HepG2 (cell line): ENCODE data around the gene IL1RAPL1. TPM values are rescaled to one million over a fixed set of nuclear protein-coding genes. Genes with fewer than 3 reads are reported as not detected.

Experiments used
- ATAC-seq: fragments of 200-7000 bp; cut with Tn5 transposase; 3 replicates; pipeline ENCODE4 v1.9.1; 2020; ENCODE audit warnings: mild to moderate bottlenecking, moderate library complexity
- BruUV-seq: library from RNA; stranded (reverse); fragments of 400-500 nt; replicated peaks from 2 replicates; lab custom pipeline; 2021; lab: Mats Ljungman, UMichigan
- CTCF ChIA-PET: fragments of 300-600 bp; formaldehyde crosslinking; extraction: SDS; loops from one replicate; lab custom pipeline; 2021; ENCODE audit warnings: low total read pairs, inconsistent platforms, low intra/inter-chr PET ratio; lab: Yijun Ruan, JAX
- POLR2A ChIA-PET: fragments of 350-600 bp; sonication (Branson Sonifier 250); formaldehyde crosslinking; loops from one replicate; lab custom pipeline; 2020; ENCODE audit warnings: antibody characterized with exemption, inconsistent platforms; lab: Yijun Ruan, JAX
- DNase-seq: peaks from one replicate; pipeline ENCODE4 v3.0.0-alpha.2; 2015; ENCODE audit warnings: low spot score
- FAIRE-seq: peaks from 3 replicates; lab custom pipeline; 2011; peaks lifted over from hg19 to GRCh38; lab: Jason Lieb, UNC
- H2AFZ ChIP-seq: one replicate; pipeline ENCODE4 v1.6.1; 2011; ENCODE audit warnings: low read length, inconsistent platforms
- H3K27ac ChIP-seq: fragments of 300-600 bp; 3 replicates; pipeline ENCODE4 v1.8.0; 2011; ENCODE audit warnings: mixed run types, mild to moderate bottlenecking, mixed read lengths, low read length, inconsistent platforms; ENCODE audit not compliant: insufficient read depth; ENCODE audit errors: extremely low read length
- H3K27me3 ChIP-seq, 2 experiments: fragments of 200-600 bp in 1 of 2; 2 replicates in 1 of 2; 3 replicates in 1 of 2; pipeline versions ENCODE4 v1.6.0 to v1.8.0; 2011; ENCODE audit warnings: low read length in 2 of 2, mild to moderate bottlenecking in 2 of 2, moderate library complexity in 2 of 2, inconsistent platforms in 1 of 2; ENCODE audit not compliant: insufficient read depth in 2 of 2, control insufficient read depth in 1 of 2
- H3K36me3 ChIP-seq, 2 experiments: fragments of 200-600 bp in 1 of 2; replicated peaks in 1 of 2; 2 replicates in 1 of 2; 3 replicates in 1 of 2; pipeline versions ENCODE4 v1.5.1 to v1.8.0; 2011; ENCODE audit warnings: low read length in 2 of 2, inconsistent platforms in 1 of 2; ENCODE audit not compliant: insufficient read depth in 2 of 2, control insufficient read depth in 1 of 2
- H3K4me1 ChIP-seq: 2 replicates; pipeline ENCODE4 v1.5.1; 2012; ENCODE audit warnings: low read length, inconsistent platforms; ENCODE audit not compliant: insufficient read depth
- H3K4me2 ChIP-seq: 2 replicates; pipeline ENCODE4 v1.6.0; 2011; ENCODE audit warnings: low read depth, low read length, inconsistent platforms
- H3K4me3 ChIP-seq, 3 experiments: fragments of 200-600 bp in 1 of 3; sonication (generic), shearing (Covaris generic) in 1 of 3; replicated peaks in 1 of 3; 2 replicates each; pipeline ENCODE4 v1.5.1; 2011 to 2016; ENCODE audit warnings: low read length in 3 of 3, inconsistent platforms in 2 of 3, low read depth in 2 of 3, mild to moderate bottlenecking in 2 of 3, control low read depth in 1 of 3, mixed read lengths in 1 of 3; ENCODE audit not compliant: insufficient read depth in 1 of 3
- H3K79me2 ChIP-seq: one replicate; pipeline ENCODE4 v1.6.1; 2011; ENCODE audit warnings: low read length, inconsistent platforms; ENCODE audit not compliant: insufficient read depth
- H3K9ac ChIP-seq: 2 replicates; pipeline ENCODE4 v1.6.0; 2011; ENCODE audit warnings: mild to moderate bottlenecking, low read depth, low read length, inconsistent platforms; ENCODE audit not compliant: insufficient read depth
- H3K9me3 ChIP-seq: 2 replicates; pipeline ENCODE4 v1.5.1; 2012; ENCODE audit warnings: mild to moderate bottlenecking, low read length
- H4K20me1 ChIP-seq: 2 replicates; pipeline ENCODE4 v1.6.0; 2011; ENCODE audit warnings: inconsistent platforms, mild to moderate bottlenecking, low read length, moderate library complexity; ENCODE audit not compliant: insufficient read depth
- ZBTB42 ChIP-seq: sonication (generic); formaldehyde crosslinking; IDR thresholded peaks from 2 replicates; pipeline ENCODE4 v1.5.0; 2020; ENCODE audit warnings: mild to moderate bottlenecking, missing genetic modification reagents
- WGBS: methylation state at CpG from one replicate; pipeline ENCODE4 v1.1.6; 2017; ENCODE audit warnings: low lambda C conversion rate; 5-methylcytosine and 5-hydroxymethylcytosine counted together
- in situ Hi-C: cut with HindIII; loops from 2 replicates; pipeline ENCODE4 v1.10.0; 2017; ENCODE audit warnings: low pct_unique_long_range_greater_than_20kb; ENCODE audit not compliant: extremely low pct_ligation_motif_present
- intact Hi-C: fragments of 100-400 bp; cut with micrococcal nuclease; formaldehyde crosslinking; loops from one replicate; pipeline ENCODE4 v1.10.0; 2022; ENCODE audit not compliant: unreplicated experiment
- polyA plus RNA-seq, 8 experiments: library from polyadenylated mRNA; depleted of rRNA in 3 of 8; stranded (reverse) in 7 of 8; unstranded in 1 of 8; fragments of >200 nt; fragmentation: Illumina TruSeq in 4 of 8; extraction: Trizol in 4 of 8; gene quantifications; 2 replicates each; pipeline versions ENCODE4 v1.2.1 to v1.2.3, GENCODE V29; 2011 to 2016; ENCODE audit warnings: low read depth in 4 of 8, missing spikeins in 1 of 8, mixed read lengths in 1 of 8; ENCODE audit not compliant: insufficient read depth in 1 of 8
- total RNA-seq, 5 experiments: library from RNA; depleted of rRNA; stranded (reverse); fragments of >200 nt; fragmentation: Illumina TruSeq; extraction: Trizol; gene quantifications; 2 replicates each; pipeline ENCODE4 v1.2.3, GENCODE V29; 2016; ENCODE audit warnings: low read depth in 1 of 5
- TF ChIP-seq, protein P1 (sequence below), 2 experiments: sonication (generic) in 1 of 2; formaldehyde crosslinking in 1 of 2; IDR thresholded peaks; 2 replicates each; pipeline versions ENCODE4 v1.6.1 to v1.9.0; 2014 to 2022; ENCODE audit warnings: antibody characterized with exemption in 1 of 2, borderline replicate concordance in 1 of 2, inconsistent platforms in 1 of 2, low read depth in 1 of 2, missing genetic modification reagents in 1 of 2

IL1RAPL1 gene
- total and polyA plus RNA-seq, 2 of the 13 experiments (the other 11 are each of a cell fraction or from before 2014, with no cell fraction given) = 0.04 TPM; not detected in 1

DNA sequence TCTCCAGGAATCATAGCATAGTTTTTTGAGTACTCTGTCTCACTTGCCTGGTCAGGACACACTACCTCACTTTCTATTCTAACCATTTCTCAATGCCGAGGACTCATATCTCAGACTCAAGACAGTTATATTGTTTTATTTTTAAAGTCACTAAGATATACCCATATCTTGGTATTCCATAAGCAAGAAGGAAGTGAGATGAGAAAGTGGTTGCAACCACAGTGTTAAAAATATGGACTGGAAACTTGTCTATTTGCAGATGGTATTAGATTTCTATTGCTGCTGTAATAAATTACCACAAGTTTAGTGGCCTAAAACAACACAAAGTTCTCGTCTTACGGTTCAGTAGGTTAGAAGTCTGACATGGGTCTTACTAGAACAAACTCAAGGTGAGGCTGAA is 1283.4 kb downstream of the IL1RAPL1 start:
- no peaks in the 10 kb centered on the region for H3K36me3 ChIP-seq
- no peak overlapping the region for H3K4me3 ChIP-seq
- POLR2A ChIA-PET = no interaction called here
- ATAC-seq (no peak), DNase-seq (no peak), FAIRE-seq (no peak)
- no peaks in the 10 kb centered on the region for H3K27me3 ChIP-seq
- in situ Hi-C loops = no loop called here
- no peak overlapping the region for H3K27ac ChIP-seq
- no peaks in the 10 kb centered on the region for H4K20me1 ChIP-seq
- no peaks in the 10 kb centered on the region for H3K9me3 ChIP-seq
- H3K4me1 ChIP-seq = no peaks in the 10 kb centered on the region
- no peak overlapping the region for H2AFZ ChIP-seq
- CTCF ChIA-PET = no interaction called here
- no peaks in the 10 kb centered on the region for H3K79me2 ChIP-seq
- H3K9ac ChIP-seq = no peak overlapping the region
- no peak for TF ChIP-seq ZBTB42 (CRISPR knock-in tag)
- TF ChIP-seq, protein P1, sequence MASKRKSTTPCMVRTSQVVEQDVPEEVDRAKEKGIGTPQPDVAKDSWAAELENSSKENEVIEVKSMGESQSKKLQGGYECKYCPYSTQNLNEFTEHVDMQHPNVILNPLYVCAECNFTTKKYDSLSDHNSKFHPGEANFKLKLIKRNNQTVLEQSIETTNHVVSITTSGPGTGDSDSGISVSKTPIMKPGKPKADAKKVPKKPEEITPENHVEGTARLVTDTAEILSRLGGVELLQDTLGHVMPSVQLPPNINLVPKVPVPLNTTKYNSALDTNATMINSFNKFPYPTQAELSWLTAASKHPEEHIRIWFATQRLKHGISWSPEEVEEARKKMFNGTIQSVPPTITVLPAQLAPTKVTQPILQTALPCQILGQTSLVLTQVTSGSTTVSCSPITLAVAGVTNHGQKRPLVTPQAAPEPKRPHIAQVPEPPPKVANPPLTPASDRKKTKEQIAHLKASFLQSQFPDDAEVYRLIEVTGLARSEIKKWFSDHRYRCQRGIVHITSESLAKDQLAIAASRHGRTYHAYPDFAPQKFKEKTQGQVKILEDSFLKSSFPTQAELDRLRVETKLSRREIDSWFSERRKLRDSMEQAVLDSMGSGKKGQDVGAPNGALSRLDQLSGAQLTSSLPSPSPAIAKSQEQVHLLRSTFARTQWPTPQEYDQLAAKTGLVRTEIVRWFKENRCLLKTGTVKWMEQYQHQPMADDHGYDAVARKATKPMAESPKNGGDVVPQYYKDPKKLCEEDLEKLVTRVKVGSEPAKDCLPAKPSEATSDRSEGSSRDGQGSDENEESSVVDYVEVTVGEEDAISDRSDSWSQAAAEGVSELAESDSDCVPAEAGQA (IDR thresholded peaks at IDR 0.05; ENCODE audit: low read depth) = no peak
- TF ChIP-seq, protein P1 (CRISPR knock-in tag; IDR thresholded peaks at IDR 0.05; ENCODE audit: borderline replicate concordance) = no peak
- intact Hi-C loops = no loop called here
- BruUV-seq = no TSS peak
- H3K4me2 ChIP-seq = no peak overlapping the region
- 4% methylated on average over 1 of the region's 3 CpGs for WGBS
